Right lobe of liver (tissue), 4 donors: ENCODE results near the gene LRPAP1.
"Not testable (repeated sequence)": the region's sequence is repeated elsewhere in the genome, so short reads cannot be mapped to it uniquely, and the experiment has no call there.

Experiments
- POLR2A ChIP-seq: fragments of 450-650 bp; IDR thresholded peaks from one replicate; pipeline ENCODE4 v1.6.1; 2017; ENCODE audit warnings: antibody characterized with exemption, mild to moderate bottlenecking
- TF ChIP-seq, protein P1 (sequence below), 4 donors: fragments of 200-600 bp in 3 of 4; fragments of 450-650 bp in 1 of 4; IDR thresholded peaks; one replicate each; pipeline versions ENCODE4 v1.5.1 to v1.8.0; 2016 to 2022; ENCODE audit warnings: antibody characterized with exemption in 4 of 4, mild to moderate bottlenecking in 2 of 4
- donor health status: DM: no; HTN: no; CAD: no.
- donor health status: DM: no; HTN: no; CAD: no.
- donor health status: DM: no; HTN: yes; CAD: no.

- TF ChIP-seq POLR2A, result not testable (repeated sequence)
- TF ChIP-seq, protein P1, sequence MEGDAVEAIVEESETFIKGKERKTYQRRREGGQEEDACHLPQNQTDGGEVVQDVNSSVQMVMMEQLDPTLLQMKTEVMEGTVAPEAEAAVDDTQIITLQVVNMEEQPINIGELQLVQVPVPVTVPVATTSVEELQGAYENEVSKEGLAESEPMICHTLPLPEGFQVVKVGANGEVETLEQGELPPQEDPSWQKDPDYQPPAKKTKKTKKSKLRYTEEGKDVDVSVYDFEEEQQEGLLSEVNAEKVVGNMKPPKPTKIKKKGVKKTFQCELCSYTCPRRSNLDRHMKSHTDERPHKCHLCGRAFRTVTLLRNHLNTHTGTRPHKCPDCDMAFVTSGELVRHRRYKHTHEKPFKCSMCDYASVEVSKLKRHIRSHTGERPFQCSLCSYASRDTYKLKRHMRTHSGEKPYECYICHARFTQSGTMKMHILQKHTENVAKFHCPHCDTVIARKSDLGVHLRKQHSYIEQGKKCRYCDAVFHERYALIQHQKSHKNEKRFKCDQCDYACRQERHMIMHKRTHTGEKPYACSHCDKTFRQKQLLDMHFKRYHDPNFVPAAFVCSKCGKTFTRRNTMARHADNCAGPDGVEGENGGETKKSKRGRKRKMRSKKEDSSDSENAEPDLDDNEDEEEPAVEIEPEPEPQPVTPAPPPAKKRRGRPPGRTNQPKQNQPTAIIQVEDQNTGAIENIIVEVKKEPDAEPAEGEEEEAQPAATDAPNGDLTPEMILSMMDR (IDR thresholded peaks at IDR 0.05), result not testable (repeated sequence)
These were observed 27.4 kb upstream of the LRPAP1 start for GRCh38 chr4:3559381-3560290.
